Stomach (tissue), 9 donors: Measurements from ENCODE around the gene TMEM109. TPM values are rescaled to one million over a fixed set of nuclear protein-coding genes. Genes with fewer than 3 reads are reported as not detected.
A peak's percentile ranks its signal among the peaks of the same experiment; 100 is the strongest.

Source experiments
- DNase-seq, 2 donors: peaks; one replicate each; pipeline versions ENCODE4 v3.0.0 to v3.0.0-alpha.2; 2013 to 2019
- H3K27ac ChIP-seq, 5 donors: fragments of 200-600 bp in 4 of 5; sonication (generic) in 4 of 5; one replicate each; pipeline ENCODE4 v1.5.1; 2013 to 2019; ENCODE audit warnings: mild to moderate bottlenecking in 1 of 5, moderate library complexity in 1 of 5
- H3K27me3 ChIP-seq, 3 donors: fragments of 200-600 bp; sonication (generic); one replicate each; pipeline ENCODE4 v1.5.1; 2017 to 2019; ENCODE audit warnings: mixed run types in 1 of 3
- H3K36me3 ChIP-seq, 4 donors: fragments of 200-600 bp; sonication (generic); 1 replicate in 3 of 4; 2 replicates in 1 of 4; pipeline ENCODE4 v1.5.1; 2016 to 2019
- H3K4me1 ChIP-seq, 4 donors: fragments of 200-600 bp; sonication (generic); one replicate each; pipeline ENCODE4 v1.5.1; 2016 to 2019
- H3K4me3 ChIP-seq, 4 donors: fragments of 200-600 bp; sonication (generic) in 3 of 4; one replicate each; pipeline ENCODE4 v1.5.1; 2016 to 2019; ENCODE audit warnings: mild to moderate bottlenecking in 1 of 4
- H3K9me3 ChIP-seq, 4 donors: fragments of 200-600 bp; sonication (generic); one replicate each; pipeline ENCODE4 v1.5.1; 2016 to 2019
- EP300 ChIP-seq: sonication (generic); formaldehyde crosslinking; IDR thresholded peaks from one replicate; pipeline ENCODE4 v1.6.1; 2017; ENCODE audit warnings: antibody characterized with exemption
- POLR2A ChIP-seq, 4 donors: fragments of 450-650 bp; IDR thresholded peaks; one replicate each; pipeline ENCODE4 v1.6.1; 2016; ENCODE audit warnings: antibody characterized with exemption in 4 of 4, control low read depth in 2 of 4, mild to moderate bottlenecking in 1 of 4, moderate library complexity in 1 of 4
- POLR2AphosphoS5 ChIP-seq, 3 donors: sonication (generic); formaldehyde crosslinking; IDR thresholded peaks; one replicate each; pipeline ENCODE4 v1.6.1; 2016; ENCODE audit warnings: antibody characterized with exemption in 3 of 3
- WGBS, 5 donors: extraction: QIAGEN DNeasy Blood & Tissue Kit in 3 of 5; methylation state at CpG; one replicate each; pipeline versions ENCODE4 v1.1.5 to v1.1.7; 2013 to 2018; 5-methylcytosine and 5-hydroxymethylcytosine counted together
- intact Hi-C: fragments of 100-400 bp; cut with DNase I; formaldehyde crosslinking; loops from one replicate; pipeline ENCODE4 v1.15.1; 2023; ENCODE audit warnings: low total_unique reads
- polyA plus RNA-seq, 3 donors: library from polyadenylated mRNA; stranded (reverse); fragments of 200-250 nt; gene quantifications; one replicate each; pipeline ENCODE4 v1.2.3, GENCODE V29; 2013
- total RNA-seq, 5 donors: library from RNA; depleted of rRNA; stranded (reverse); fragments of >200 nt; gene quantifications; one replicate each; pipeline versions ENCODE4 v1.1.0 to v1.2.3, GENCODE V29; 2014 to 2016
- TF ChIP-seq, protein P1 (sequence below), 7 experiments: fragments of 450-650 bp in 4 of 7; fragments of 200-600 bp in 3 of 7; sonication (generic) in 3 of 7; IDR thresholded peaks; one replicate each; pipeline ENCODE4 v1.5.1; 2016 to 2019; ENCODE audit warnings: antibody characterized with exemption in 7 of 7, control low read depth in 2 of 7, mild to moderate bottlenecking in 1 of 7
- donor health status: healthy with polysubstance abuse.
- donor health status: Bipolar disorder and iron deficiency.
- donor health status: healthy.

Gene TMEM109
- total and polyA plus RNA-seq, 8 donors = 27.4 to 122 (median 65.4) TPM

DNA sequence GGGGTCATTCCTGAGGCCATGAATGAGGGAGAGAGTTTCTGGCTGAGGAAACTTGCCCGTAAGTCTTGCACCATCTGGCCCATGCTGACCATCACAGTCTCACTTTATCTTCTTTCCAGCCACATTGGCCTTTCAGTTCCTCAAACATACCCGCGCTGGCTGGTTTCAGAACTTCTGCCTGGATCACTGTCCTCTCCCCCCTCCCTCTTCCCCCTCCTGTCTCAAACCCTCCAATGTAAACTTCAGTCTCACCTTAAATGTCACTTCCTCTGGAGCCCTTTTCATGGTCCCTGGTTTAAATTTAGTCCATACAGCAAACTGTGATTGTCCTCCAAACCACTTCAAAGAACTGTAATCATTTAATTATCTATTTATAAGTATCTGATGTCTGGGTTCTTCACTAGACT, 3.7 kb upstream of the TMEM109 start:
- Histone ChIP-seq H3K4me1 (peaks cover 19 to 40% (median 38%) of the 10 kb centered on the region in 4 donors), H3K27me3 (no peaks in the 10 kb centered on the region), H3K4me3 (no peak overlapping the region), H3K9me3 (no peaks in the 10 kb centered on the region), H3K27ac (peak overlapping the region in 1 of 5 donors; percentile 52), H3K36me3 (no peaks in the 10 kb centered on the region)
- WGBS, 5 donors = 54 to 80% (median 74%) methylated on average over 3 of the region's 3 CpGs
- peak; percentile 27 to 46 for DNase-seq
- TF ChIP-seq, protein P1, sequence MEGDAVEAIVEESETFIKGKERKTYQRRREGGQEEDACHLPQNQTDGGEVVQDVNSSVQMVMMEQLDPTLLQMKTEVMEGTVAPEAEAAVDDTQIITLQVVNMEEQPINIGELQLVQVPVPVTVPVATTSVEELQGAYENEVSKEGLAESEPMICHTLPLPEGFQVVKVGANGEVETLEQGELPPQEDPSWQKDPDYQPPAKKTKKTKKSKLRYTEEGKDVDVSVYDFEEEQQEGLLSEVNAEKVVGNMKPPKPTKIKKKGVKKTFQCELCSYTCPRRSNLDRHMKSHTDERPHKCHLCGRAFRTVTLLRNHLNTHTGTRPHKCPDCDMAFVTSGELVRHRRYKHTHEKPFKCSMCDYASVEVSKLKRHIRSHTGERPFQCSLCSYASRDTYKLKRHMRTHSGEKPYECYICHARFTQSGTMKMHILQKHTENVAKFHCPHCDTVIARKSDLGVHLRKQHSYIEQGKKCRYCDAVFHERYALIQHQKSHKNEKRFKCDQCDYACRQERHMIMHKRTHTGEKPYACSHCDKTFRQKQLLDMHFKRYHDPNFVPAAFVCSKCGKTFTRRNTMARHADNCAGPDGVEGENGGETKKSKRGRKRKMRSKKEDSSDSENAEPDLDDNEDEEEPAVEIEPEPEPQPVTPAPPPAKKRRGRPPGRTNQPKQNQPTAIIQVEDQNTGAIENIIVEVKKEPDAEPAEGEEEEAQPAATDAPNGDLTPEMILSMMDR (IDR thresholded peaks at IDR 0.05) = no peak
- TF ChIP-seq EP300 = no peak
- TF ChIP-seq POLR2A (IDR thresholded peaks at IDR 0.05) = no peak
- TF ChIP-seq POLR2AphosphoS5 (IDR thresholded peaks at IDR 0.05) = no peak
- intact Hi-C loops = no loop called here

DNA sequence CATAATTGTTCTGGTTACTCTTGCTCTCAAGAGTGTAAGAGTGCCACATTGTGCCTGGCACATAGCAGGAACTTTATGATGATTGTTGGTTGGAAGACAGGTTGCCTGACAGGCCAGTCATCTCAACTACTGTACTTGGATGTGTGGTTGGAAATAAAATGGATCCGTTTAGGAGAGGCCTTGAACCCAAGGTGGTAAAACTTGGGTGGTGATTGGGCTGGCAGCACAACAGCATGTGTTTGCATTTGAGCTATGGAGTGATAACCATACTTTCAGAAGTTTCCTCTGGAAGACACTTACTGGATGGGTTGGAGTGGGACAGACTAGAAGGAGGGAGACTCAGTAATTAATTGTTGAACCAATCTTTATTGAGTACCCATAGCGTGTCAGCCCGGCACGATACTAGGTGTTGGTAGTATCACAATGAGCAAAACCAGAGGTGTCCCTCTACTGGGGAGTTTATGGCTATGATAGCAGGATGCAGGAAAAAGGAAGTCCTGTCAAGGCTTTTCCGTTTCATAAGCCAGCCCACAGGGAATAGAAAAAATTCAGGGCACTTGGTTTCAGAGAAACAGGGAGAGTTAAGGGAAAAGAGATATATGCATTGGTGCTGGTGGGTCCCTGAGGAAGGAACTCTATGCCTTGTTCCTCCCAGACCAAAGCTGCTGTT, 3.1 kb upstream of the TMEM109 start:
- Histone ChIP-seq H3K4me1 (peaks cover 20 to 40% (median 38%) of the 10 kb centered on the region in 4 donors), H3K36me3 (no peaks in the 10 kb centered on the region), H3K9me3 (no peaks in the 10 kb centered on the region), H3K27ac (peak overlapping the region in 1 of 5 donors; percentile 52), H3K4me3 (no peak overlapping the region), H3K27me3 (no peaks in the 10 kb centered on the region)
- intact Hi-C loops = no loop called here
- no peak for DNase-seq
- TF ChIP-seq POLR2A (IDR thresholded peaks at IDR 0.05) (no peak), POLR2AphosphoS5 (IDR thresholded peaks at IDR 0.05) (no peak), EP300 (no peak)
- TF ChIP-seq, protein P1 (IDR thresholded peaks at IDR 0.05) = no peak
- 56 to 76% (median 70%) methylated on average over 5 of the region's 5 CpGs for WGBS, 5 donors

DNA sequence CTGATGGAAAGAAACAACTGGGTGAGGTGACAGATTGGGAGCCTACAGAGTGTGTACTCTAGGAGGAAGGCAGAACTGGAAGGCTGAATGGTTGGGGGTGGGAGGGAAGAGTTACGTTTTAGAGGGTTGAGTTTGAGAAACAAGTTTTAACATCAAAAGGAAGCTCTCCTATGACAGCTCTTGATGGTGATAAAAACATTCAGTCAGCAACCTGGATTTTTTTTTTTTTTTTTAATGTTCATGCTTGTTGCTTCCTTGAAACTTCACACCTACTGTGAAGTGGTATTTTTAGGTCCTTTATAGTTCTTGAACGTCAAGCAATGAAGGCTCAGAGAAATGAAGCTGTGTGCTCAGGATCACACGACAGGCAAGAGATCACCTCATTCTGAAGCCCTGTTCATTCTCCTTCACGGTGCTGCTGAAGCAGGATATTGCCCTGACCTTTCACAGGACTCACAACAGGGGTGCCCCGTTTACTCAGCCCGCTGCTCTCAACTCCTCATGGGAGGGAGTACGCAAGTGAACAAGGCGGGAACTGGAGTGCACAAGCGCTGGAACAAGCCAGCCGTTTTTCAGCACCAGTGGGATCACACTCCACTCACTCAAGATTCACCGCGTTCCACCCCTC, 1.6 kb upstream of the TMEM109 start:
- TF ChIP-seq POLR2A (IDR thresholded peaks at IDR 0.05) = no peak
- TF ChIP-seq, protein P1 (IDR thresholded peaks at IDR 0.05) = no peak
- no peak for TF ChIP-seq EP300
- no peak for TF ChIP-seq POLR2AphosphoS5 (IDR thresholded peaks at IDR 0.05)
- WGBS, 5 donors = 69 to 77% (median 72%) methylated on average over 12 of the region's 12 CpGs
- Histone ChIP-seq H3K9me3 (no peaks in the 10 kb centered on the region), H3K36me3 (no peaks in the 10 kb centered on the region), H3K27ac (peak overlapping the region in 3 of 5 donors; percentile 91 to 98 (median 97)), H3K27me3 (no peaks in the 10 kb centered on the region), H3K4me3 (no peak overlapping the region), H3K4me1 (peaks cover 28 to 47% (median 42%) of the 10 kb centered on the region in 4 donors)
- peak in 1 of 2 donors; percentile 37 for DNase-seq
- intact Hi-C loops = no loop called here

DNA sequence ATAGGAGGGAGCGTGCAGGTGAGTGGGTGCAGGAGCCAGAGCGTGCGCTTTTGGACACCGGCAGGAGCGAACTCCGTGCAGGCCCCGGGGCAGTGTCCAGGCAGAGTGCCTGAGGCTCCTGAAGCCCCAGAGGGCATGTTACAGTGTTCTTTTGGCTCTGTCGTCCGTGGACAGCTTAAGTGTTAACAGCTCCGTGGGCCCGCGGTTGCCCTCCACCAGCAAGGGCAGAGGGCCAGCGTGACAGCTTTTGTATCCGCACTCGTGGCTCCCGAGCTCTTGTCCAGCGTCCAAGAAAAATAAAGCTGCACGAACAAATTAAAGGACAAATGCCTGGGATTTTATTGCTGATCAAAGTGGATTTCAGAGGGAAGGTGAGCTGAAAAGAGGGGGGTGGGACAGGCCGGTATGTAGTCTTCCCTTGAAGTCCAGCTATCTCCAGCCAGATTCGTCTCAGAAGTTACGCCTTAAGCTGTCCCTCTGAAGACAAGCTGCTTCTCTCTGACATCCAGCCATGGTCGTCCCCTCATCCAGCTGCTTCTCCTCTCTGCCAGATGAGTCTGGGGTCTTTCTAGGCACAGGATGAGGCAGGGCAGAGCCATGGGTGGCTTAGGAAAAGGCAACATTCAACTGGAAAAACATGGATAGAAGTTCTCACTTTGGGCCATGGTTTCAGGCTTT, 968 bp upstream of the TMEM109 start:
- TF ChIP-seq, protein P1 (IDR thresholded peaks at IDR 0.05) = no peak
- no peak for TF ChIP-seq POLR2A (IDR thresholded peaks at IDR 0.05)
- no peak for TF ChIP-seq EP300
- TF ChIP-seq POLR2AphosphoS5 (IDR thresholded peaks at IDR 0.05) = no peak
- no peaks in the 10 kb centered on the region for H3K9me3 ChIP-seq
- 50 to 74% (median 60%) methylated on average over 21 to 22 of the region's 22 CpGs for WGBS, 5 donors
- intact Hi-C loops = no loop called here
- H3K36me3 ChIP-seq = no peaks in the 10 kb centered on the region
- H3K27me3 ChIP-seq = no peaks in the 10 kb centered on the region
- H3K4me1 ChIP-seq = peaks cover 28 to 50% (median 45%) of the 10 kb centered on the region in 4 donors
- peak overlapping the region; percentile 66 to 93 (median 86) for H3K4me3 ChIP-seq
- H3K27ac ChIP-seq = peak overlapping the region; percentile 3 to 98 (median 95)
- DNase-seq = peak in 1 of 2 donors; percentile 46
